Measurements from ENCODE around the gene MGP.

- TF ChIP-seq EZH2 (IDR thresholded peaks at IDR 0.05) (no peak), POLR2AphosphoS5 (IDR thresholded peaks at IDR 0.05; ENCODE audit: borderline replicate concordance, low read depth, low read length) (no peak)
Measured at GRCh38 chr12:14905269-14906004, 19.8 kb upstream of the MGP start.
